ENCODE results near the gene TNK2. TPM values are rescaled to one million over a fixed set of nuclear protein-coding genes. Genes with fewer than 3 reads are reported as not detected.
A peak's percentile ranks its signal among the peaks of the same experiment; 100 is the strongest.

TNK2 gene
- total and polyA plus RNA-seq, 2 of the 8 experiments (the other 6 are each of a cell fraction or from before 2014, with no cell fraction given) = 10.4 to 33.9 TPM

- Histone ChIP-seq H3K79me2 (ENCODE audit: control insufficient read depth in 1 of 2, insufficient read depth in 2 of 2, low read length in 2 of 2) (no peaks in the 10 kb centered on the region), H3K27me3 (replicated peaks in 1 of 4; ENCODE audit: control insufficient read depth in 3 of 4, extremely low read depth in 1 of 4, insufficient read depth in 3 of 4, low read length in 3 of 4) (no peaks in the 10 kb centered on the region), H3K36me3 (ENCODE audit: control insufficient read depth in 2 of 4, insufficient read depth in 4 of 4, low read length in 3 of 4) (no peaks in the 10 kb centered on the region), H3K9ac (replicated peaks in 1 of 4; ENCODE audit: extremely low read depth in 1 of 4, low read depth in 3 of 4, low read length in 3 of 4) (no peak overlapping the region), H2BK12ac (ENCODE audit: low read depth, low read length) (no peak overlapping the region), H3K23me2 (ENCODE audit: low read depth, low read length) (no peaks in the 10 kb centered on the region), H3K9me3 (ENCODE audit: insufficient read depth in 2 of 2, low read depth in 1 of 2, low read length in 1 of 2) (no peaks in the 10 kb centered on the region), H3K79me1 (ENCODE audit: low read depth, low read length) (no peaks in the 10 kb centered on the region), H2BK120ac (replicated peaks; ENCODE audit: low read depth, low read length) (no peak overlapping the region), H3K23ac (ENCODE audit: insufficient read length) (no peak overlapping the region), H3K27ac (ENCODE audit: low read depth, low read length) (no peak overlapping the region), H4K20me1 (replicated peaks in 1 of 2; ENCODE audit: control insufficient read depth in 1 of 2, insufficient read depth in 2 of 2, low read length in 2 of 2) (no peaks in the 10 kb centered on the region), H2BK15ac (ENCODE audit: low read length) (no peak overlapping the region), H2BK5ac (ENCODE audit: low read depth, low read length) (no peak overlapping the region), H3K4me3 (ENCODE audit: extremely low read depth in 1 of 4, insufficient read depth in 2 of 4, low read depth in 3 of 4, low read length in 4 of 4) (no peak overlapping the region), H3K14ac (ENCODE audit: insufficient read length) (no peak overlapping the region), H3K4me1 (replicated peaks in 1 of 4; ENCODE audit: control insufficient read depth in 3 of 4, insufficient read depth in 4 of 4, low read length in 3 of 4) (no peaks in the 10 kb centered on the region), H3K4me2 (ENCODE audit: insufficient read depth in 1 of 2, low read depth in 2 of 2, low read length in 2 of 2) (no peak overlapping the region), H3K56ac (replicated peaks; ENCODE audit: insufficient read length, low read depth, low read length) (no peak overlapping the region), H2BK20ac (ENCODE audit: low read length) (no peak overlapping the region), H3K4ac (replicated peaks; ENCODE audit: insufficient read length, low read depth, low read length) (no peak overlapping the region), H4K8ac (ENCODE audit: extremely low read depth, insufficient read depth, low read length) (peak overlapping the region; percentile 79; the same call in 1 of the 2 replicates), H2AFZ (ENCODE audit: low read length) (no peak overlapping the region), H2AK5ac (ENCODE audit: low read depth, low read length) (no peak overlapping the region), H4K91ac (replicated peaks; ENCODE audit: insufficient read length, low read length) (no peak overlapping the region), H4K5ac (ENCODE audit: insufficient read length, low read depth, low read length) (no peak overlapping the region), H3K18ac (ENCODE audit: extremely low read depth, low read length) (no peak overlapping the region)
- ChIA-PET CTCF (ENCODE audit: partially characterized antibody) (interaction anchor here (0.8 to 1.4 kb wide), 2 partner anchors 39 to 91 kb away, joined by 3 read pairs; no protein-coding TSS in a partner anchor), POLR2A (ENCODE audit: partially characterized antibody) (no interaction called here)
- FAIRE-seq = no peak
- whole genome bisulfite sequencing, 2 experiments (ENCODE audit: extremely low coverage in 1 of 2, insufficient coverage in 1 of 2, insufficient read length in 1 of 2, insufficient replicate concordance in 2 of 2, low coverage in 1 of 2, low lambda C conversion rate in 2 of 2, missing lambda C conversion rate in 1 of 2) = 83 to 93% methylated on average over 2 to 6 of the region's 6 CpGs
- DNase-seq (ENCODE audit: low read depth in 1 of 2, low spot score in 2 of 2) = no peak
- TF ChIP-seq CHD1 (IDR thresholded peaks at IDR 0.05; ENCODE audit: low read depth, low read length) = no peak
- TF ChIP-seq MAFK (IDR thresholded peaks at IDR 0.05; ENCODE audit: low read depth, low read length) = no peak
- no peak for TF ChIP-seq EZH2 (IDR thresholded peaks at IDR 0.05; ENCODE audit: low read depth, low read length, severe bottlenecking)
- TF ChIP-seq, protein P1, sequence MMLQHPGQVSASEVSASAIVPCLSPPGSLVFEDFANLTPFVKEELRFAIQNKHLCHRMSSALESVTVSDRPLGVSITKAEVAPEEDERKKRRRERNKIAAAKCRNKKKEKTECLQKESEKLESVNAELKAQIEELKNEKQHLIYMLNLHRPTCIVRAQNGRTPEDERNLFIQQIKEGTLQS (IDR thresholded peaks at IDR 0.05; ENCODE audit: insufficient read depth, low read depth, low read length) = no peak
- no peak for TF ChIP-seq RAD21 (IDR thresholded peaks at IDR 0.05 in 1 of 2, conservative IDR thresholded peaks at IDR 0.05 in 1 of 2; ENCODE audit: low read depth in 2 of 2, low read length in 2 of 2)
- no peak for TF ChIP-seq SIX5 (IDR thresholded peaks at IDR 0.05; ENCODE audit: low read depth, low read length)
- TF ChIP-seq CHD2 (IDR thresholded peaks at IDR 0.05; ENCODE audit: low read length) = no peak
- no peak for TF ChIP-seq NRF1 (IDR thresholded peaks at IDR 0.05; ENCODE audit: low read depth, low read length)
- no peak for TF ChIP-seq SP4 (IDR thresholded peaks at IDR 0.05; ENCODE audit: low read length)
- no peak for TF ChIP-seq RNF2 (IDR thresholded peaks at IDR 0.05; ENCODE audit: borderline replicate concordance, low read depth, low read length, missing control alignments, poor library complexity, severe bottlenecking)
- no peak for TF ChIP-seq SUZ12 (IDR thresholded peaks at IDR 0.05; ENCODE audit: low read length)
- TF ChIP-seq CREB1 (IDR thresholded peaks at IDR 0.05) = no peak
- no peak for TF ChIP-seq EP300 (IDR thresholded peaks at IDR 0.05; ENCODE audit: borderline replicate concordance in 1 of 2, low read depth in 2 of 2, low read length in 2 of 2)
- TF ChIP-seq EGR1 (IDR thresholded peaks at IDR 0.05; ENCODE audit: borderline replicate concordance, low read depth, low read length) = no peak
Measured at GRCh38 chr3:195845483-195845882, 62.9 kb downstream of the TNK2 start.
